GM12892 (cell line): Measurements from ENCODE around the gene FBXO28.

Experiments
- POLR2A ChIP-seq: IDR thresholded peaks from 2 replicates; pipeline ENCODE4 v1.6.1; 2011; ENCODE audit warnings: low read depth, low read length, control low read depth
- POLR2AphosphoS5 ChIP-seq: IDR thresholded peaks from 2 replicates; pipeline ENCODE4 v1.6.1; 2011; ENCODE audit warnings: low read depth, low read length, control low read depth
- TAF1 ChIP-seq: IDR thresholded peaks from 2 replicates; pipeline ENCODE4 v1.6.1; 2011; ENCODE audit warnings: low read depth, mild to moderate bottlenecking, control low read depth, low read length, borderline replicate concordance

DNA sequence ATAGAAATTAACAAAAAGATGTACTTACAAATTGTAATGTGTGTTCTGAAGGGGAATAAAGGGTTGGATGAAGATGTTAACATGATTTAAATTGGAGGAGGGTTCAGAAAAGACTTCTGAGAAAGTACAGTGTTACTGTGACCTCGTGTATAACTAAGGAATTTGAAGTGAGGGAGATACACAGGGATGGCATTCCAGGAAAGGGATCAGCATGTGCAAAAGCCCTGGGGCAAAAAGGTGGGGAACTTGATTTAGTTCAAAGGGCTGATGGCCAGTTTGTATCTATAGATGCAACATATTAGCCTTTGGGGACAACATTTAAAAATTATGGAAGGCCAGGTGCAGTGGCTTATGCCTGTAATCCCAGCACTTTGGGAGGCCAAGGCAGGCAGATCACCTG is 35.8 kb downstream of the FBXO28 start:
- TF ChIP-seq POLR2AphosphoS5 (no peak), POLR2A (no peak), TAF1 (no peak)
